ENCODE data around the gene PXN. TPM values are rescaled to one million over a fixed set of nuclear protein-coding genes. Genes with fewer than 3 reads are reported as not detected.

PXN gene
- polyA plus RNA-seq, 1 donor from 2014 or later, result 5.9 TPM

- no peaks in the 10 kb centered on the region for H3K79me2 ChIP-seq (replicated peaks; ENCODE audit: insufficient read depth, low read length)
- H3K9me3 ChIP-seq (ENCODE audit: low read length), result no peaks in the 10 kb centered on the region
- H3K4me2 ChIP-seq (ENCODE audit: low read length), result no peak overlapping the region
- H2AFZ ChIP-seq (ENCODE audit: low read depth, low read length), result no peak overlapping the region
- no peak overlapping the region for H3K4me3 ChIP-seq (ENCODE audit: low read length)
- no peak overlapping the region for H3K9ac ChIP-seq (ENCODE audit: low read length)
- no peak for TF ChIP-seq CTCF (IDR thresholded peaks at IDR 0.05; ENCODE audit: poor library complexity, severe bottlenecking)
- TF ChIP-seq POLR2AphosphoS5 (IDR thresholded peaks at IDR 0.05), result no peak
- no peak for TF ChIP-seq TAF1 (IDR thresholded peaks at IDR 0.05; ENCODE audit: low read depth)
- no peak for TF ChIP-seq MXI1 (conservative IDR thresholded peaks at IDR 0.05; ENCODE audit: poor library complexity, severe bottlenecking)
- no peak for TF ChIP-seq EZH2 (IDR thresholded peaks at IDR 0.05; ENCODE audit: borderline replicate concordance, insufficient read depth, low read length, poor library complexity, severe bottlenecking)
- no peak for TF ChIP-seq SMC3 (conservative IDR thresholded peaks at IDR 0.05; ENCODE audit: poor library complexity)
- no peak for TF ChIP-seq REST (IDR thresholded peaks at IDR 0.05; ENCODE audit: borderline replicate concordance)
- TF ChIP-seq RAD21 (conservative IDR thresholded peaks at IDR 0.05), result no peak
- TF ChIP-seq EP300 (conservative IDR thresholded peaks at IDR 0.05; ENCODE audit: poor library complexity, severe bottlenecking), result no peak
- H3K27ac ChIP-seq (ENCODE audit: low read length), result no peak overlapping the region
- H3F3A ChIP-seq (ENCODE audit: insufficient read depth, low read length, poor library complexity, severe bottlenecking), result no peaks in the 10 kb centered on the region
- H3K9me2 ChIP-seq (ENCODE audit: insufficient read depth, low read length), result no peaks in the 10 kb centered on the region
- H4K20me1 ChIP-seq (ENCODE audit: insufficient read depth), result no peaks in the 10 kb centered on the region
- no peaks in the 10 kb centered on the region for H3K27me3 ChIP-seq (ENCODE audit: insufficient read depth, low read depth, low read length)
- H3K36me3 ChIP-seq (ENCODE audit: insufficient read depth, low read length), result no peaks in the 10 kb centered on the region
Observed at GRCh38 chr12:120175062-120175461, 90.5 kb downstream of the PXN start.

- H3F3A ChIP-seq (ENCODE audit: insufficient read depth, low read length, poor library complexity, severe bottlenecking), result no peaks in the 10 kb centered on the region
- H3K27ac ChIP-seq (ENCODE audit: low read length), result no peak overlapping the region
Observed at GRCh38 chr12:120172053-120172452, 93.5 kb downstream of the PXN start.

More at GRCh38 chr12:120172053-120172452, 93.5 kb downstream of the PXN start:
- Histone ChIP-seq H3K9me3 (ENCODE audit: low read length) (no peaks in the 10 kb centered on the region), H3K9ac (ENCODE audit: low read length) (no peak overlapping the region), H3K9me2 (ENCODE audit: insufficient read depth, low read length) (no peaks in the 10 kb centered on the region), H3K27me3 (ENCODE audit: insufficient read depth, low read depth, low read length) (no peaks in the 10 kb centered on the region), H4K20me1 (ENCODE audit: insufficient read depth) (no peaks in the 10 kb centered on the region), H3K4me2 (ENCODE audit: low read length) (no peak overlapping the region), H2AFZ (ENCODE audit: low read depth, low read length) (no peak overlapping the region), H3K4me3 (ENCODE audit: low read length) (no peak overlapping the region), H3K36me3 (ENCODE audit: insufficient read depth, low read length) (no peaks in the 10 kb centered on the region), H3K79me2 (replicated peaks; ENCODE audit: insufficient read depth, low read length) (no peaks in the 10 kb centered on the region)
- TF ChIP-seq TAF1 (IDR thresholded peaks at IDR 0.05; ENCODE audit: low read depth), result no peak
- no peak for TF ChIP-seq MXI1 (conservative IDR thresholded peaks at IDR 0.05; ENCODE audit: poor library complexity, severe bottlenecking)
- TF ChIP-seq EZH2 (IDR thresholded peaks at IDR 0.05; ENCODE audit: borderline replicate concordance, insufficient read depth, low read length, poor library complexity, severe bottlenecking), result no peak
- no peak for TF ChIP-seq CTCF (IDR thresholded peaks at IDR 0.05; ENCODE audit: poor library complexity, severe bottlenecking)
- TF ChIP-seq POLR2AphosphoS5 (IDR thresholded peaks at IDR 0.05), result no peak
- TF ChIP-seq RAD21 (conservative IDR thresholded peaks at IDR 0.05), result no peak
- TF ChIP-seq REST (IDR thresholded peaks at IDR 0.05; ENCODE audit: borderline replicate concordance), result no peak
- no peak for TF ChIP-seq SMC3 (conservative IDR thresholded peaks at IDR 0.05; ENCODE audit: poor library complexity)
- no peak for TF ChIP-seq EP300 (conservative IDR thresholded peaks at IDR 0.05; ENCODE audit: poor library complexity, severe bottlenecking)
